Measurements from ENCODE around the gene DCTN3. TPM values are rescaled to one million over a fixed set of nuclear protein-coding genes. Genes with fewer than 3 reads are reported as not detected.

The DCTN3 gene
- total and polyA plus RNA-seq, 10 of the 15 experiments (the other 5 are each of a cell fraction or from before 2014, with no cell fraction given), result 19.0 to 120 (median 71.8) TPM

DNA sequence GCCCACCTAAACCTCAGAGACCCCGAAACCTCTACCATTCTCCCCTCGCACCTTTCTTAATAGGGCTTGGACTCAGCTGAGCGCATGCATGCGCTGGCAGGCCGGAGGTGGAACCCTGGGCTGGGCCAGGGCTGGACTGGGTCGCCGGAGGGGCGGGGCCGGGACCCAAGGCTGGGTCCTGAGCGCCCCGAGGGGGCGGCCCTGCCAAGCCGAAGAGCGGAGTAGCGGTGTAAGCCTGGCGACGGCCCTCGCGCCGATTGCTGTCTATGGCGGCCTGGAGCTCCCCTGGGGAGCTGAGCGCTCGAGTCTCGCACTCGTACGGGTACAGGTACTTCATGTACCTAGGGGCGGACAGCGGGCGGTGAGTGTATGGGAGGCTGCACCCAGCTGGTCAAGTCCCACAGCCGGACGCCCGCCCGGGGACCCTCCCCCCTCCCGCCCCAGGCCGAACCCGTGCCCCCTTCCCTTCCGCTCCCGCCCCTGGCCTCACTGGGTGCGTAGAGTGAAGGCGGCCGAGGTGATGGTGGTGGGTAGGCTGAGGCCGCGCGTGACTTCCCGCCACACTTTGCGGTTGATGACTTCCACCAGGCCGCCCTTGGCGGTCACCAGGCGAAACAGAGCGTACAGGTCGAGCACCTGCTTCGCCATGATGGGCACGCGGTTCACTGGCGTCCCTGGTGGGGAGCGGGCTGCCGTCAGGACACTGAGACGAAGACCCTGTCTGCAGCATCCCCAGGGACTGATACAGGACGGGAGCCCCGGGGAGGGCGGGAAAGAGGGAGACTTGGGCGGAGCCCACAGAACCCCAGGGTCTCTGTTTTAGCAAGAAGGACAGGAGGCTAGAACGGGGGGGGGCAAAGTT is 3.3 kb upstream of the DCTN3 start:
- ChIA-PET SMC1A (ENCODE audit: uncharacterized antibody, unreplicated experiment) (no interaction called here), RAD21 (ENCODE audit: unreplicated experiment) (no interaction called here), CTCF (interaction anchor here (1.3 to 4.9 kb wide), 2 partner anchors 12 to 123 kb away, joined by 3 to 58 read pairs; partner anchors contain the start of gene SIGMAR1), POLR2A (no interaction called here)
- ATAC-seq, result no peak
- Histone ChIP-seq H3K4me2 (ENCODE audit: control insufficient read depth, insufficient read depth) (no peak overlapping the region), H3K4me3 (no peak overlapping the region), H3K9me3 (replicated peaks; ENCODE audit: control insufficient read depth, insufficient read depth, low read length) (no peaks in the 10 kb centered on the region; the same call in 2 of the 3 replicates), H3K4me1 (ENCODE audit: control insufficient read depth, insufficient read depth, low read length) (peaks cover 6% of the 10 kb centered on the region), H3K27me3 (replicated peaks in 1 of 2; ENCODE audit: control insufficient read depth in 2 of 2, insufficient read depth in 2 of 2, low read length in 1 of 2) (peaks cover 7 to 20% of the 10 kb centered on the region in 2 experiments; a peak in 3 of 4 replicates), H3K9ac (ENCODE audit: control insufficient read depth, insufficient read depth, low read length) (no peak overlapping the region), H3K79me2 (ENCODE audit: control insufficient read depth, insufficient read depth, low read length) (peaks cover 2% of the 10 kb centered on the region; the same call in 1 of the 2 replicates), H2AFZ (ENCODE audit: control insufficient read depth, low read depth, low read length) (no peak overlapping the region), H4K20me1 (ENCODE audit: control insufficient read depth, insufficient read depth) (no peaks in the 10 kb centered on the region; the same call in 1 of the 2 replicates), H3K36me3 (ENCODE audit: control insufficient read depth in 2 of 2, insufficient read depth in 2 of 2, low read length in 1 of 2) (no peaks in the 10 kb centered on the region), H3K27ac (ENCODE audit: control insufficient read depth, insufficient read depth) (no peak overlapping the region)
- no peak for DNase-seq (ENCODE audit: low read depth, low spot score)
- no TSS peak for BruUV-seq (replicated peaks)
- intact Hi-C loops (cut with micrococcal nuclease; ENCODE audit: unreplicated experiment) (no loop called here), in situ Hi-C loops (cut with MboI) (no loop called here)
- 6% methylated on average over 31 of the region's 63 CpGs for WGBS (ENCODE audit: insufficient coverage, insufficient replicate concordance, low lambda C conversion rate, missing lambda C conversion rate)
- FAIRE-seq, result no peak
- no peak for TF ChIP-seq ETV6 (conservative IDR thresholded peaks at IDR 0.05 in 1 of 2, IDR thresholded peaks at IDR 0.05 in 1 of 2; ENCODE audit: borderline replicate concordance in 1 of 2, low read depth in 1 of 2)
- TF ChIP-seq RUNX3 (IDR thresholded peaks at IDR 0.05; ENCODE audit: low read length), result peak; percentile 10; the same call in 1 of the 2 replicates
- no peak for TF ChIP-seq IKZF2 (IDR thresholded peaks at IDR 0.05)
- TF ChIP-seq ZNF274 (IDR thresholded peaks at IDR 0.05; ENCODE audit: insufficient read depth, insufficient read length), result no peak
- no peak for TF ChIP-seq IRF5 (IDR thresholded peaks at IDR 0.05; ENCODE audit: borderline replicate concordance)
- TF ChIP-seq CREB1 (IDR thresholded peaks at IDR 0.05; ENCODE audit: low read depth), result no peak
- no peak for TF ChIP-seq SP1 (IDR thresholded peaks at IDR 0.05; ENCODE audit: low read depth, low read length)
- no peak for TF ChIP-seq NFXL1 (IDR thresholded peaks at IDR 0.05; ENCODE audit: borderline replicate concordance)
- TF ChIP-seq, protein P1, sequence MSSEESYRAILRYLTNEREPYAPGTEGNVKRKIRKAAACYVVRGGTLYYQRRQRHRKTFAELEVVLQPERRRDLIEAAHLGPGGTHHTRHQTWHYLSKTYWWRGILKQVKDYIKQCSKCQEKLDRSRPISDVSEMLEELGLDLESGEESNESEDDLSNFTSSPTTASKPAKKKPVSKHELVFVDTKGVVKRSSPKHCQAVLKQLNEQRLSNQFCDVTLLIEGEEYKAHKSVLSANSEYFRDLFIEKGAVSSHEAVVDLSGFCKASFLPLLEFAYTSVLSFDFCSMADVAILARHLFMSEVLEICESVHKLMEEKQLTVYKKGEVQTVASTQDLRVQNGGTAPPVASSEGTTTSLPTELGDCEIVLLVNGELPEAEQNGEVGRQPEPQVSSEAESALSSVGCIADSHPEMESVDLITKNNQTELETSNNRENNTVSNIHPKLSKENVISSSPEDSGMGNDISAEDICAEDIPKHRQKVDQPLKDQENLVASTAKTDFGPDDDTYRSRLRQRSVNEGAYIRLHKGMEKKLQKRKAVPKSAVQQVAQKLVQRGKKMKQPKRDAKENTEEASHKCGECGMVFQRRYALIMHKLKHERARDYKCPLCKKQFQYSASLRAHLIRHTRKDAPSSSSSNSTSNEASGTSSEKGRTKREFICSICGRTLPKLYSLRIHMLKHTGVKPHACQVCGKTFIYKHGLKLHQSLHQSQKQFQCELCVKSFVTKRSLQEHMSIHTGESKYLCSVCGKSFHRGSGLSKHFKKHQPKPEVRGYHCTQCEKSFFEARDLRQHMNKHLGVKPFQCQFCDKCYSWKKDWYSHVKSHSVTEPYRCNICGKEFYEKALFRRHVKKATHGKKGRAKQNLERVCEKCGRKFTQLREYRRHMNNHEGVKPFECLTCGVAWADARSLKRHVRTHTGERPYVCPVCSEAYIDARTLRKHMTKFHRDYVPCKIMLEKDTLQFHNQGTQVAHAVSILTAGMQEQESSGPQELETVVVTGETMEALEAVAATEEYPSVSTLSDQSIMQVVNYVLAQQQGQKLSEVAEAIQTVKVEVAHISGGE (CRISPR knock-in tag; IDR thresholded peaks at IDR 0.05), result no peak
- TF ChIP-seq TBL1XR1 (IDR thresholded peaks at IDR 0.05; ENCODE audit: low read depth, low read length), result no peak
- TF ChIP-seq SRF (IDR thresholded peaks at IDR 0.05; ENCODE audit: low read depth in 2 of 2, low read length in 2 of 2), result no peak
- TF ChIP-seq BHLHE40 (IDR thresholded peaks at IDR 0.05; ENCODE audit: borderline replicate concordance in 1 of 2, low read depth in 2 of 2, low read length in 1 of 2), result peak in 1 of 2 experiments; percentile 33; a peak in 1 of 4 replicates
- TF ChIP-seq SMAD1 (IDR thresholded peaks at IDR 0.05; ENCODE audit: low read depth, partially characterized antibody), result no peak
- no peak for TF ChIP-seq YY1 (IDR thresholded peaks at IDR 0.05; ENCODE audit: low read depth, low read length)
- TF ChIP-seq STAT3 (IDR thresholded peaks at IDR 0.05; ENCODE audit: low read depth, low read length), result no peak
- no peak for TF ChIP-seq E2F8 (IDR thresholded peaks at IDR 0.05; ENCODE audit: low read depth, partially characterized antibody)

Measured in GM12878 (cell line).